Dedifferentiated amniotic fluid mesenchymal stem cell (primary cell): ENCODE results near the gene COASY.
A peak's percentile ranks its signal among the peaks of the same experiment; 100 is the strongest.
"Not testable (repeated sequence)": the region's sequence is repeated elsewhere in the genome, so short reads cannot be mapped to it uniquely, and the experiment has no call there.

Source experiments
- DNase-seq: peaks from one replicate; pipeline ENCODE4 v3.0.0-alpha.2; 2016; ENCODE audit errors: extremely low spot score

The COASY gene

GRCh38 chr17:42531455-42532354 lies 30.2 kb upstream of the COASY start:
- no peak for DNase-seq

- DNase-seq, result no peak
These were observed 26.5 kb upstream of the COASY start for GRCh38 chr17:42535155-42536047.

- peak; percentile 88 for DNase-seq
These were observed 25.9 kb upstream of the COASY start, which contains the start of gene NAGLU for GRCh38 chr17:42536048-42536371. Gene NAGLU (plus strand): TSS chr17:42536241. CDS start chr17:42536273, 32 bp downstream.

GRCh38 chr17:42536372-42537155 lies 25.4 kb upstream of the COASY start:
- DNase-seq, result no peak

GRCh38 chr17:42537156-42537805 lies 24.7 kb upstream of the COASY start:
- DNase-seq, result no peak

- DNase-seq, result no peak
These were observed 24.0 kb upstream of the COASY start for GRCh38 chr17:42537826-42538451.

- no peak for DNase-seq
These were observed 23.5 kb upstream of the COASY start for GRCh38 chr17:42538482-42538881.

GRCh38 chr17:42540558-42540957 lies 21.4 kb upstream of the COASY start:
- not testable (repeated sequence) for DNase-seq

GRCh38 chr17:42541041-42541833 lies 20.7 kb upstream of the COASY start:
- DNase-seq, result no peak

GRCh38 chr17:42543190-42544079 lies 18.5 kb upstream of the COASY start:
- no peak for DNase-seq

GRCh38 chr17:42544874-42545283 lies 17.1 kb upstream of the COASY start:
- no peak for DNase-seq

GRCh38 chr17:42545755-42546505 lies 16.0 kb upstream of the COASY start:
- DNase-seq, result not testable (repeated sequence)

GRCh38 chr17:42547001-42547461 lies 14.9 kb upstream of the COASY start:
- no peak for DNase-seq

- DNase-seq, result no peak
These were observed 14.3 kb upstream of the COASY start for GRCh38 chr17:42547698-42548069.

- no peak for DNase-seq
These were observed 13.7 kb upstream of the COASY start for GRCh38 chr17:42548070-42548837.

GRCh38 chr17:42548993-42549755 lies 12.8 kb upstream of the COASY start:
- no peak for DNase-seq

GRCh38 chr17:42552736-42553135 lies 9.2 kb upstream of the COASY start, which contains the start of gene HSD17B1:
Gene HSD17B1 (plus strand): TSS chr17:42552923. CDS start chr17:42552934, 11 bp downstream.
- not testable (repeated sequence) for DNase-seq
